HUES48 (cell line): ENCODE data around the gene PAPPA.

Experiments
- H3K27ac ChIP-seq: one replicate; pipeline ENCODE4 v1.7.0; 2013; ENCODE audit warnings: low read depth, low read length, inconsistent platforms
- H3K27me3 ChIP-seq: 2 replicates; pipeline ENCODE4 v1.6.1; 2013; ENCODE audit warnings: mild to moderate bottlenecking, low read length; ENCODE audit not compliant: control insufficient read depth, insufficient read depth
- H3K36me3 ChIP-seq: 2 replicates; pipeline ENCODE4 v1.6.1; 2013; ENCODE audit warnings: low read length; ENCODE audit not compliant: control insufficient read depth, insufficient read depth
- H3K4me1 ChIP-seq: 2 replicates; pipeline ENCODE4 v1.6.1; 2013; ENCODE audit warnings: mild to moderate bottlenecking, low read length; ENCODE audit not compliant: control insufficient read depth, insufficient read depth
- H3K4me3 ChIP-seq: 2 replicates; pipeline ENCODE4 v1.5.1; 2013; ENCODE audit warnings: mild to moderate bottlenecking, low read depth, low read length
- H3K9ac ChIP-seq: 2 replicates; pipeline ENCODE4 v1.6.1; 2013; ENCODE audit warnings: mild to moderate bottlenecking, low read depth, low read length, moderate library complexity
- H3K9me3 ChIP-seq: 2 replicates; pipeline ENCODE4 v1.6.1; 2013; ENCODE audit warnings: low read length; ENCODE audit not compliant: control insufficient read depth, insufficient read depth

Gene PAPPA

GRCh38 chr9:116152390-116152789, 1.2 kb upstream of the PAPPA start:
- no peak overlapping the region for H3K9ac ChIP-seq
- H3K4me3 ChIP-seq, result no peak overlapping the region
- peaks cover 52% of the 10 kb centered on the region for H3K27me3 ChIP-seq
- no peaks in the 10 kb centered on the region for H3K9me3 ChIP-seq
- no peak overlapping the region for H3K27ac ChIP-seq
- peaks cover 30% of the 10 kb centered on the region for H3K4me1 ChIP-seq
- no peaks in the 10 kb centered on the region for H3K36me3 ChIP-seq

DNA sequence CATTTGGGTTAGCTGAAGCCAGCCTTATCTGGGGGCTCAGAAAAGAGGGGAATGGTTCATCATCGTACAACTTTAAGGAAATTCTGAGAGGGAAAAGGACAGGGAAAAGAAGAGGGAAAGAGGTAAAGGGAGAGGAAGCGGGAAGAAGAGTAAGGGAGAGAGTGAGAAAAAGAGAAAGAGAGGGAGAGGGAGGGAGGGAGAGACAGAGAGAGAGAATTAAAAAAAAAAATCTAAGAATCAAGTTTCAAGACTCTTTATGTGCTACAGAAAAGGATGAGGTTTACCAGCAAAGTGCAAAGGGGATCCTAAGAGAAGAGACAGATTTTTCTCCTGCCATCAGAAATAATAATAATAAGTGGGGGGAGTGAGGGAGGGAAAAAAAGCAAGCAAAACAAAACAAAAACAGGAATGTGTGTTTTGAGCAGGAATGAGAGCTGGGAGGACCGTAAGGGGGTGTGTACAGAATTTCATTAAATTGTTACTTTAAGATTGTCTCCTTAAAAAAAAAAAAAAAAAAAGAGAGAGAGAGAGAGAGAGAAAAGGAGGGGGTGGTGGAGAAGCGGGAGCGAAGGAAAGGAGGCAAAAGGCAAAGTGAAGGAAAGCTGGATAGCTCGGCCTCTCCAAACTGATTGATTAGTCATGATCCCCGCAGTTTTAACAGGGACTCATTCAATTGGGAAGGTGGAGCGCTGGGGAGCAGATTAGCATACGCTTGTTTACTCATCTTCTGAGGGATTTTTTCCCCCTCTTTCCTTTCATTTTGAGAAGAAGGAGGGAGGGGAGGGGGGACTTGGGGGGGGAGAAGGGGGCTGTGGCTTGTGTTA, 438 bp upstream of the PAPPA start:
- Histone ChIP-seq H3K9ac (no peak overlapping the region), H3K4me3 (peak overlapping the region; percentile 62), H3K27me3 (peaks cover 60% of the 10 kb centered on the region), H3K36me3 (no peaks in the 10 kb centered on the region), H3K9me3 (no peaks in the 10 kb centered on the region), H3K27ac (peak overlapping the region; percentile 41), H3K4me1 (peaks cover 38% of the 10 kb centered on the region)

- Histone ChIP-seq H3K4me1 (peaks cover 39% of the 10 kb centered on the region), H3K9me3 (no peaks in the 10 kb centered on the region), H3K9ac (no peak overlapping the region), H3K27me3 (peaks cover 73% of the 10 kb centered on the region), H3K36me3 (no peaks in the 10 kb centered on the region), H3K27ac (no peak overlapping the region), H3K4me3 (peak overlapping the region; percentile 65)
These were observed 864 bp downstream of the PAPPA start for GRCh38 chr9:116154334-116154975.

GRCh38 chr9:116154976-116155697, 1.5 kb downstream of the PAPPA start:
- H3K36me3 ChIP-seq, result no peaks in the 10 kb centered on the region
- H3K27ac ChIP-seq, result no peak overlapping the region
- no peaks in the 10 kb centered on the region for H3K9me3 ChIP-seq
- H3K4me3 ChIP-seq, result peak overlapping the region; percentile 65
- H3K4me1 ChIP-seq, result peaks cover 39% of the 10 kb centered on the region
- H3K9ac ChIP-seq, result no peak overlapping the region
- H3K27me3 ChIP-seq, result peaks cover 79% of the 10 kb centered on the region

- Histone ChIP-seq H3K36me3 (no peaks in the 10 kb centered on the region), H3K27ac (no peak overlapping the region), H3K27me3 (peaks cover 85% of the 10 kb centered on the region), H3K9ac (no peak overlapping the region), H3K4me1 (peaks cover 39% of the 10 kb centered on the region), H3K4me3 (peak overlapping the region; percentile 65), H3K9me3 (no peaks in the 10 kb centered on the region)
These were observed 2.1 kb downstream of the PAPPA start for GRCh38 chr9:116155698-116156039.

- Histone ChIP-seq H3K36me3 (no peaks in the 10 kb centered on the region), H3K9ac (no peak overlapping the region), H3K9me3 (no peaks in the 10 kb centered on the region), H3K4me3 (peak overlapping the region; percentile 44), H3K4me1 (peaks cover 39% of the 10 kb centered on the region), H3K27me3 (peaks cover 84% of the 10 kb centered on the region), H3K27ac (peak overlapping the region; percentile 59)
These were observed 3.2 kb downstream of the PAPPA start for GRCh38 chr9:116156621-116157314.

GRCh38 chr9:116157436-116158138, 4.0 kb downstream of the PAPPA start:
- H3K4me1 ChIP-seq, result peaks cover 33% of the 10 kb centered on the region
- no peak overlapping the region for H3K9ac ChIP-seq
- peak overlapping the region; percentile 44 for H3K4me3 ChIP-seq
- peaks cover 76% of the 10 kb centered on the region for H3K27me3 ChIP-seq
- H3K9me3 ChIP-seq, result no peaks in the 10 kb centered on the region
- H3K36me3 ChIP-seq, result no peaks in the 10 kb centered on the region
- peak overlapping the region; percentile 59 for H3K27ac ChIP-seq

DNA sequence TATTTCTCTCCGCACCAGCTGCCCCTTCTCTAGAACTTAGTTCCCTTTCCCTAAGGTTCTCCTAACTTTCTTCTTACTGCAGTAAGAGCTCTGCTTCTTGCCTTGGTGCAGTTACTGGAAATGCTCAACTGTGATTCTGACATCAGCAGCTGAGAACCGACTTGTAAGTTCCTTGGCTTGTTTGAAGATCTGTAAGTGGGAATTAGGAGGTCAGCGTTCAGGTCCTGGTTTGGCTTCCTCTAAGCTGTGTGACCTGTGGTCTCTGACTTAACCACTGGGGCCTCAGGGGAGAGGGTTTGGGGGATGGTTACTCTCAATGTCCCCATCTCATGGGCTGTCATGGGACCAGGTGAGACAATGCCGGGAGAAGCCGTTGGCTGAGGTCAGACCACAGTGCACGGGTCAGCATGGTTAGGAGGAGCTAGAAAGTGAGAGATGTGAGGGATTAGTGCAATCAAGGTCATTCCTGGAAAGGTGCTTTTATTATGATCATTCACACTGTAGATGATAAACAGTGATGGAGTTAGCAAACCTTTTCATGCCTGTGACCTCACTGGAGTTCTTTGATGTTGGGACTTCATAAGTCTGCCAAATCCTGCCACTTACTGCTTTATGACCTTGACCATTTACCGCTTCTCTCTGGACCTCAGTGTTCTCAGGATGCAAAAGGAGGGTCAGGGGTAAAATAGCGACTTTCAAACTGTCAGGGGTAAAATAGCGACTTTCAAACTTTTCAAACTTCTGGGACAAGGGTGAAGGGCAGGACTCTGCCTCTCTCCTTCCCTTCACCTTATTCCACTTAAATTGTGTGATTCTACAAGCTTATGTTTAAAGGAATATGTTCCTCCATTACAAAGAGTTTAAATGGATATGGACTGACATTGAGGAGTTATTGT, 7.3 kb downstream of the PAPPA start:
- Histone ChIP-seq H3K9me3 (no peaks in the 10 kb centered on the region), H3K36me3 (no peaks in the 10 kb centered on the region), H3K27me3 (peaks cover 55% of the 10 kb centered on the region), H3K4me1 (peaks cover 20% of the 10 kb centered on the region), H3K9ac (no peak overlapping the region), H3K4me3 (no peak overlapping the region), H3K27ac (no peak overlapping the region)

DNA sequence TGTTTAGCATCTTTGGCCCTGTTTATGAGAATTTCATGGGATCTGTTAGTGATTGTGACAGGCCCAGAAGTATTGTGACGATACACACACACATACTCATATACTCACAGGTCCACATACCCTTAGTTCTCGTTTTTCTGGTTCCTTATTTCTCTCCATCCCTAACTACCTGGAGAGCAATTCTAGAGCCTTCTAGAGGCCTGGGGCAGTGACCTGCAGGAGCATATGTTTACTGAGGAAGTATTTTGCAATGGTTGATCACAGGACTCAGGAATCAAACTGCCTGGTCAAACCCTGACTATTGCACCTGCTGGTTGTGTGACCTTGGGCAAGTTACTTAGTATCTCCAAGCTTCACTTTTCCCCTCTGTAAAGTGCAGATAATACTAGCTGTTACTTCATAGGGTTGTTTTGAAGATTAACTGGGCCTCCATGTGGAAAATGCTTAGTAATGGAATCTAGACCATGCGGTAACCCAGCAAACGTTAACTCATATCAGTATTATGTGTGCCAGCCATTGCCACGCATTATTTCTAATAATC, 8.7 kb downstream of the PAPPA start:
- no peaks in the 10 kb centered on the region for H3K9me3 ChIP-seq
- no peak overlapping the region for H3K4me3 ChIP-seq
- peaks cover 9% of the 10 kb centered on the region; the same call in 1 of the 2 replicates for H3K4me1 ChIP-seq
- peaks cover 41% of the 10 kb centered on the region for H3K27me3 ChIP-seq
- no peak overlapping the region for H3K9ac ChIP-seq
- H3K36me3 ChIP-seq, result no peaks in the 10 kb centered on the region
- no peak overlapping the region for H3K27ac ChIP-seq
